ENCODE data around the gene RIN2.

The RIN2 gene

GRCh38 chr20:19720991-19721390, 37.1 kb upstream of the RIN2 start:
- TF ChIP-seq ARNTL (CRISPR knock-in tag; IDR thresholded peaks at IDR 0.05; ENCODE audit: borderline replicate concordance, low read depth) (no peak), TSHZ2 (CRISPR knock-in tag; IDR thresholded peaks at IDR 0.05) (no peak), CREB5 (CRISPR knock-in tag; IDR thresholded peaks at IDR 0.05; ENCODE audit: low read depth) (no peak), ZFP30 (CRISPR knock-in tag; IDR thresholded peaks at IDR 0.05) (no peak), TCF4 (CRISPR knock-in tag; IDR thresholded peaks at IDR 0.05; ENCODE audit: borderline replicate concordance) (no peak), PPARA (CRISPR knock-in tag; IDR thresholded peaks at IDR 0.05; ENCODE audit: borderline replicate concordance) (no peak), OSR1 (CRISPR knock-in tag; IDR thresholded peaks at IDR 0.05) (no peak), ZFP3 (CRISPR knock-in tag; IDR thresholded peaks at IDR 0.05) (no peak), SNAI2 (CRISPR knock-in tag; IDR thresholded peaks at IDR 0.05) (no peak), ESRRG (CRISPR knock-in tag; IDR thresholded peaks at IDR 0.05) (no peak), ZC3H10 (CRISPR knock-in tag; IDR thresholded peaks at IDR 0.05) (no peak), GLIS3 (CRISPR knock-in tag; IDR thresholded peaks at IDR 0.05) (no peak), CSDC2 (CRISPR knock-in tag; IDR thresholded peaks at IDR 0.05) (no peak), ZNF8 (CRISPR knock-in tag; IDR thresholded peaks at IDR 0.05) (no peak), BACH2 (CRISPR knock-in tag; IDR thresholded peaks at IDR 0.05; ENCODE audit: borderline replicate concordance) (no peak)
- TF ChIP-seq, protein P1, sequence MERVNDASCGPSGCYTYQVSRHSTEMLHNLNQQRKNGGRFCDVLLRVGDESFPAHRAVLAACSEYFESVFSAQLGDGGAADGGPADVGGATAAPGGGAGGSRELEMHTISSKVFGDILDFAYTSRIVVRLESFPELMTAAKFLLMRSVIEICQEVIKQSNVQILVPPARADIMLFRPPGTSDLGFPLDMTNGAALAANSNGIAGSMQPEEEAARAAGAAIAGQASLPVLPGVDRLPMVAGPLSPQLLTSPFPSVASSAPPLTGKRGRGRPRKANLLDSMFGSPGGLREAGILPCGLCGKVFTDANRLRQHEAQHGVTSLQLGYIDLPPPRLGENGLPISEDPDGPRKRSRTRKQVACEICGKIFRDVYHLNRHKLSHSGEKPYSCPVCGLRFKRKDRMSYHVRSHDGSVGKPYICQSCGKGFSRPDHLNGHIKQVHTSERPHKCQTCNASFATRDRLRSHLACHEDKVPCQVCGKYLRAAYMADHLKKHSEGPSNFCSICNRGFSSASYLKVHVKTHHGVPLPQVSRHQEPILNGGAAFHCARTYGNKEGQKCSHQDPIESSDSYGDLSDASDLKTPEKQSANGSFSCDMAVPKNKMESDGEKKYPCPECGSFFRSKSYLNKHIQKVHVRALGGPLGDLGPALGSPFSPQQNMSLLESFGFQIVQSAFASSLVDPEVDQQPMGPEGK (CRISPR knock-in tag; IDR thresholded peaks at IDR 0.05; ENCODE audit: borderline replicate concordance), result no peak
- TF ChIP-seq, protein P2, sequence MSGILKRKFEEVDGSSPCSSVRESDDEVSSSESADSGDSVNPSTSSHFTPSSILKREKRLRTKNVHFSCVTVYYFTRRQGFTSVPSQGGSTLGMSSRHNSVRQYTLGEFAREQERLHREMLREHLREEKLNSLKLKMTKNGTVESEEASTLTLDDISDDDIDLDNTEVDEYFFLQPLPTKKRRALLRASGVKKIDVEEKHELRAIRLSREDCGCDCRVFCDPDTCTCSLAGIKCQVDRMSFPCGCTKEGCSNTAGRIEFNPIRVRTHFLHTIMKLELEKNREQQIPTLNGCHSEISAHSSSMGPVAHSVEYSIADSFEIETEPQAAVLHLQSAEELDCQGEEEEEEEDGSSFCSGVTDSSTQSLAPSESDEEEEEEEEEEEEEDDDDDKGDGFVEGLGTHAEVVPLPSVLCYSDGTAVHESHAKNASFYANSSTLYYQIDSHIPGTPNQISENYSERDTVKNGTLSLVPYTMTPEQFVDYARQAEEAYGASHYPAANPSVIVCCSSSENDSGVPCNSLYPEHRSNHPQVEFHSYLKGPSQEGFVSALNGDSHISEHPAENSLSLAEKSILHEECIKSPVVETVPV (CRISPR knock-in tag; IDR thresholded peaks at IDR 0.05), result no peak
- ATAC-seq, result no peak

DNA sequence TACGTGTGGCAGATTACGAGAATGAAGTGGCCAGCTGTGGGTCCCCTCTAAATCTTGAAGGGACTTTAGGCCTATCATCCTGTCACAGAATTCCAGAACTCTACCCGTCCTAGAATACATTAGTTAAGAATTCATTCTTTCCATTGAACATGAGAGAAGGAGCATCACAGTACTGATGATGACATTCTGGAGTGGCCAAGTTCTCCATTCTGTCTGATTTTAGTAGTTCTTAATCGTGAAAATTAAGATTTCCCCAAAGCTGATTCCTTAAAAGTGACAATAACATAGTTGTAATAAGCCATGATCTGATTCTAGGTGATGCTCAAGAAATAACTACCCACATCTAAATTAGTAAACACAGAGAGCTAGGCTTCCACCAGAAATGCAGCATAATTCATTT, 35.0 kb upstream of the RIN2 start:
- ATAC-seq, result no peak
- TF ChIP-seq TOX (CRISPR knock-in tag; IDR thresholded peaks at IDR 0.05; ENCODE audit: borderline replicate concordance) (no peak), SNAI2 (CRISPR knock-in tag; IDR thresholded peaks at IDR 0.05) (no peak), ARNTL (CRISPR knock-in tag; IDR thresholded peaks at IDR 0.05; ENCODE audit: borderline replicate concordance, low read depth) (no peak), ISL1 (CRISPR knock-in tag; IDR thresholded peaks at IDR 0.05) (no peak), TSHZ2 (CRISPR knock-in tag; IDR thresholded peaks at IDR 0.05) (no peak), TCF4 (CRISPR knock-in tag; IDR thresholded peaks at IDR 0.05; ENCODE audit: borderline replicate concordance) (no peak), ZFP30 (CRISPR knock-in tag; IDR thresholded peaks at IDR 0.05) (no peak), POU6F1 (CRISPR knock-in tag; IDR thresholded peaks at IDR 0.05; ENCODE audit: borderline replicate concordance, low read depth) (no peak)
- TF ChIP-seq, protein P2 (CRISPR knock-in tag; IDR thresholded peaks at IDR 0.05), result no peak

Measured in SK-N-SH treated with all-trans-retinoic acid at 6 μM for 48 hours (cell line).